OCI-LY7 (cell line): ENCODE measurements around the gene ZNF200.

ENCODE experiments used
- EZH2phosphoT487 ChIP-seq: fragments of 200-600 bp; sonication (generic); IDR thresholded peaks from 2 replicates; pipeline ENCODE4 v1.6.1; 2018; ENCODE audit warnings: low read depth, borderline replicate concordance, mild to moderate bottlenecking, mixed run types, antibody characterized with exemption, low read length, moderate library complexity, mixed read lengths
- TF ChIP-seq, protein P1 (sequence below): fragments of 200-600 bp; sonication (generic); conservative IDR thresholded peaks from 2 replicates; pipeline ENCODE4 v1.5.1; 2014; ENCODE audit warnings: mild to moderate bottlenecking, antibody characterized with exemption, low read length, moderate library complexity, mixed read lengths

GRCh38 chr16:3241761-3242160 lies 6.8 kb upstream of the ZNF200 start:
- TF ChIP-seq, protein P1, sequence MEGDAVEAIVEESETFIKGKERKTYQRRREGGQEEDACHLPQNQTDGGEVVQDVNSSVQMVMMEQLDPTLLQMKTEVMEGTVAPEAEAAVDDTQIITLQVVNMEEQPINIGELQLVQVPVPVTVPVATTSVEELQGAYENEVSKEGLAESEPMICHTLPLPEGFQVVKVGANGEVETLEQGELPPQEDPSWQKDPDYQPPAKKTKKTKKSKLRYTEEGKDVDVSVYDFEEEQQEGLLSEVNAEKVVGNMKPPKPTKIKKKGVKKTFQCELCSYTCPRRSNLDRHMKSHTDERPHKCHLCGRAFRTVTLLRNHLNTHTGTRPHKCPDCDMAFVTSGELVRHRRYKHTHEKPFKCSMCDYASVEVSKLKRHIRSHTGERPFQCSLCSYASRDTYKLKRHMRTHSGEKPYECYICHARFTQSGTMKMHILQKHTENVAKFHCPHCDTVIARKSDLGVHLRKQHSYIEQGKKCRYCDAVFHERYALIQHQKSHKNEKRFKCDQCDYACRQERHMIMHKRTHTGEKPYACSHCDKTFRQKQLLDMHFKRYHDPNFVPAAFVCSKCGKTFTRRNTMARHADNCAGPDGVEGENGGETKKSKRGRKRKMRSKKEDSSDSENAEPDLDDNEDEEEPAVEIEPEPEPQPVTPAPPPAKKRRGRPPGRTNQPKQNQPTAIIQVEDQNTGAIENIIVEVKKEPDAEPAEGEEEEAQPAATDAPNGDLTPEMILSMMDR: no peak
- TF ChIP-seq EZH2phosphoT487: no peak
